MG63 (cell line): ENCODE measurements around the gene RGS6. TPM values are rescaled to one million over a fixed set of nuclear protein-coding genes. Genes with fewer than 3 reads are reported as not detected.
A peak's percentile ranks its signal among the peaks of the same experiment; 100 is the strongest.

Experiments used
- DNase-seq: peaks from one replicate; pipeline ENCODE4 v3.0.0-alpha.2; 2020
- H3K27me3 ChIP-seq: fragments of 250-450 bp; sonication (Bioruptor Pico); 2 replicates; pipeline ENCODE4 v1.5.1; 2020; ENCODE audit warnings: mild to moderate bottlenecking, moderate library complexity
- H3K36me3 ChIP-seq: fragments of 250-450 bp; sonication (Bioruptor Pico); 2 replicates; pipeline ENCODE4 v1.5.1; 2020; ENCODE audit warnings: mild to moderate bottlenecking, moderate library complexity
- H3K4me3 ChIP-seq: fragments of 250-450 bp; sonication (Bioruptor Pico); 2 replicates; pipeline ENCODE4 v1.5.1; 2020; ENCODE audit warnings: mild to moderate bottlenecking, moderate library complexity
- H3K9me3 ChIP-seq: fragments of 250-450 bp; sonication (Bioruptor Pico); 2 replicates; pipeline ENCODE4 v1.5.1; 2020; ENCODE audit warnings: mild to moderate bottlenecking, moderate library complexity
- total RNA-seq: library from RNA; depleted of rRNA; stranded (reverse); fragments of >200 nt; shearing (Covaris generic); gene quantifications from 2 replicates; pipeline ENCODE4 v1.2.3, GENCODE V29; 2014; ENCODE audit warnings: low replicate concordance

RGS6 gene
- total RNA-seq, 1 experiment from 2014 or later, result not detected

DNA sequence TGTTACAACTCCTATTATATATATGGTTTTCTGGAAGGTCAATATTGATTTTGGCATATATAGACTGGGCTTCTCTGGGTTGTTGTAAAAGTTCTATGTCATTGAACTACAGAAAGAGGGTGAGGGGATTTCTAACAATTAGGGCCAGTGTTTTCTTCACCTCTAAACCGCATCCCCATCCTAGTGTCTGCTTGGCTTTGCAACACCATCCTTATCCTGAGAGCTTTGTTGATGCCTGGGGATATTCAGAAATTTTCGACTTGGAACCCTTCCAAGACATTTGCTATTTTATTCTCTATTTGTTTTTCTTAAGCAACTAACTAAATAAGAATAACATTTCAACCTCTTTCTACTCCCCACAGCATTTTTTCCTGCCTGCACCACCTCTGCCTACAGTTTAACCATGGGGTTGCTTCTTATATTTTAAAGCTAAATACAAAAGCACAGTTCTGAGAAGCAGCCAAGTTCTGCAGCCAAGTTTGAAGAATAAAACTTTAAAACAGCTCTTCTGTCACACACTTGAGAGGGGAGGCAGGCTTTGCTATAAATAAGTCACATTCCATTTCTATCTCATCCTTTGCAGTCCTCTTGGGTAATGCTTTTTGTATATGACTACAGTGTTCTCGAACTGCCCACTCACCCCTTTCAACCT is 53.4 kb downstream of the RGS6 start:
- DNase-seq, result peak; percentile 23
- Histone ChIP-seq H3K9me3 (no peaks in the 10 kb centered on the region), H3K27me3 (no peaks in the 10 kb centered on the region), H3K36me3 (no peaks in the 10 kb centered on the region), H3K4me3 (no peak overlapping the region)

GRCh38 chr14:71988476-71988875 is 56.2 kb downstream of the RGS6 start:
- Histone ChIP-seq H3K4me3 (no peak overlapping the region), H3K9me3 (no peaks in the 10 kb centered on the region), H3K36me3 (no peaks in the 10 kb centered on the region), H3K27me3 (no peaks in the 10 kb centered on the region)
- DNase-seq, result no peak

- DNase-seq, result no peak
- no peak overlapping the region for H3K4me3 ChIP-seq
Measured at GRCh38 chr14:71988939-71989338, 56.7 kb downstream of the RGS6 start.

DNA sequence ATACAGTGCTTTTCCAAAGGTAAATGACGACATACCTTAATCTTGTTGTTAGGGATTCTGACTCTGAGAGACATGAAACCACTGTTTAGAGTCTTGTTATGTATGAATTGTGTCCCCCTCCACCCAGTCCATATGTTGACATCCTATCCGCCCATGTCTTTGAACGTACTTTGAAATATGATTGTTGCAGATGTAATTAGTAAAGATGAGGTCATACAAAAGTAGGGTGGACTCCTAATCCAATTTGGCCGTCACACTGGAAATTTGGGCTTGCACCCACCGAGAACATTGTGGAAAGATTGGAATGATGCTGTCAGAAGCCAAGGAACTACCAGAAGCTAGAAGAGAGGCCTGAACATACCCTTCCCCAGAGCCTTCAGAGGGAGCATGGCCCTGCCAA is 62.2 kb downstream of the RGS6 start:
- H3K27me3 ChIP-seq, result no peaks in the 10 kb centered on the region
- no peak for DNase-seq
- no peaks in the 10 kb centered on the region for H3K9me3 ChIP-seq
- no peaks in the 10 kb centered on the region for H3K36me3 ChIP-seq
- H3K4me3 ChIP-seq, result no peak overlapping the region

More at GRCh38 chr14:71988939-71989338, 56.7 kb downstream of the RGS6 start:
- no peaks in the 10 kb centered on the region for H3K9me3 ChIP-seq
- H3K36me3 ChIP-seq, result no peaks in the 10 kb centered on the region
- no peaks in the 10 kb centered on the region for H3K27me3 ChIP-seq

- no peaks in the 10 kb centered on the region for H3K9me3 ChIP-seq
- H3K36me3 ChIP-seq, result no peaks in the 10 kb centered on the region
- DNase-seq, result no peak
- H3K4me3 ChIP-seq, result no peak overlapping the region
- no peaks in the 10 kb centered on the region for H3K27me3 ChIP-seq
Measured at GRCh38 chr14:71995741-71996140, 63.5 kb downstream of the RGS6 start.

GRCh38 chr14:71996610-71997009 is 64.4 kb downstream of the RGS6 start:
- Histone ChIP-seq H3K27me3 (no peaks in the 10 kb centered on the region), H3K36me3 (no peaks in the 10 kb centered on the region), H3K9me3 (no peaks in the 10 kb centered on the region), H3K4me3 (no peak overlapping the region)
- DNase-seq, result no peak

DNA sequence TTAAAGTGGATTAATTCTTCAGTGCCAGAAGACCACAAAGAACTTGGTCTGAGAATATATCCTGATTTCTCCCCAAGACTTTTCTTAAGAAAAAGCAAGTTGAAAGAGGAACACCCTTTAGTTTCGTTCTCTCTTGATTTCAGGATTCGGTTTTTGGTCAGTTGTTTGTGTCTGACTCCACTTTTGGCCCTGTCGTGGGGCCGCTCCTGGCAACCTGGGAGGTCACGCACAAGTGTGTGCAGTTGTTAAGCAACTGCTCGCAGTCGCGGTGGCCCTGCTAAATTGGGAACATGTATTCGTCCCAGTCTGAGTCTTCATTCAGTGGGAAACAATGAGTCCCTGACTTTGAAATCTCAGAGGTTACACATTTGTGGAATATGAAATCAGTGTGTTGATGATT is 68.7 kb downstream of the RGS6 start:
- H3K27me3 ChIP-seq, result no peaks in the 10 kb centered on the region
- no peak overlapping the region for H3K4me3 ChIP-seq
- H3K9me3 ChIP-seq, result no peaks in the 10 kb centered on the region
- H3K36me3 ChIP-seq, result no peaks in the 10 kb centered on the region
- DNase-seq, result no peak

- H3K4me3 ChIP-seq, result no peak overlapping the region
- DNase-seq, result no peak
- H3K27me3 ChIP-seq, result no peaks in the 10 kb centered on the region
- no peaks in the 10 kb centered on the region for H3K36me3 ChIP-seq
- no peaks in the 10 kb centered on the region for H3K9me3 ChIP-seq
Measured at GRCh38 chr14:72002731-72003130, 70.5 kb downstream of the RGS6 start.

GRCh38 chr14:72008666-72009065 is 76.4 kb downstream of the RGS6 start:
- Histone ChIP-seq H3K9me3 (no peaks in the 10 kb centered on the region), H3K27me3 (no peaks in the 10 kb centered on the region), H3K4me3 (no peak overlapping the region), H3K36me3 (no peaks in the 10 kb centered on the region)
- DNase-seq, result no peak

- Histone ChIP-seq H3K27me3 (no peaks in the 10 kb centered on the region), H3K4me3 (no peak overlapping the region), H3K9me3 (no peaks in the 10 kb centered on the region), H3K36me3 (no peaks in the 10 kb centered on the region)
- no peak for DNase-seq
Measured at GRCh38 chr14:72010474-72010873, 78.2 kb downstream of the RGS6 start.

- no peaks in the 10 kb centered on the region for H3K27me3 ChIP-seq
- no peak overlapping the region for H3K4me3 ChIP-seq
- H3K36me3 ChIP-seq, result no peaks in the 10 kb centered on the region
- no peaks in the 10 kb centered on the region for H3K9me3 ChIP-seq
- no peak for DNase-seq
Measured at GRCh38 chr14:72013721-72014345, 81.6 kb downstream of the RGS6 start.

DNA sequence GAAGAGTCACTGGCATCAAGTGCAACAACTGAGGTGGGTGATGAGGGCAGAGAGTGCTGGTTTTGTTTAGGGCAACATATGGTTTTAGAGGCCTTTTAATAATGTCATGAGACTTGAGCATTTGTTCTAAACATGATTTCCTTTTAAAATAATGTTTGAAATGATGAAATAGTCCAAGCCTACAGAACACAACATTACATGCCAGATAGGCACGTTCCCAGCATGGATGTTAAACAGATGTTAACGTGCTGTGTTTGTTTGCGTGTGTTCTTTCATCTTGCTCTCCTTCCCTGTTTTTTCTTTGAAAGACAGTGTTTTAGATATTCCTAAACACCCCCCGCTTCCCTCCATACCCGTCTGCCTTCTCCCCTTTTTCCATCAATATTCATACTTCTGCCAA is 82.3 kb downstream of the RGS6 start:
- no peak overlapping the region for H3K4me3 ChIP-seq
- DNase-seq, result no peak
- H3K27me3 ChIP-seq, result no peaks in the 10 kb centered on the region
- H3K36me3 ChIP-seq, result no peaks in the 10 kb centered on the region
- no peaks in the 10 kb centered on the region for H3K9me3 ChIP-seq

- no peaks in the 10 kb centered on the region for H3K9me3 ChIP-seq
- H3K4me3 ChIP-seq, result no peak overlapping the region
- H3K36me3 ChIP-seq, result no peaks in the 10 kb centered on the region
- no peak for DNase-seq
- no peaks in the 10 kb centered on the region for H3K27me3 ChIP-seq
Measured at GRCh38 chr14:72017290-72017689, 85.1 kb downstream of the RGS6 start.

GRCh38 chr14:72023128-72024042 is 91.2 kb downstream of the RGS6 start:
- no peak for DNase-seq
- Histone ChIP-seq H3K4me3 (no peak overlapping the region), H3K36me3 (no peaks in the 10 kb centered on the region), H3K27me3 (no peaks in the 10 kb centered on the region; the same call in 1 of the 2 replicates), H3K9me3 (no peaks in the 10 kb centered on the region)

GRCh38 chr14:72024043-72024407 is 91.8 kb downstream of the RGS6 start:
- Histone ChIP-seq H3K36me3 (no peaks in the 10 kb centered on the region), H3K4me3 (no peak overlapping the region), H3K9me3 (no peaks in the 10 kb centered on the region), H3K27me3 (no peaks in the 10 kb centered on the region; the same call in 1 of the 2 replicates)
- peak; percentile 4 for DNase-seq

- no peaks in the 10 kb centered on the region; the same call in 1 of the 2 replicates for H3K9me3 ChIP-seq
- H3K27me3 ChIP-seq, result no peaks in the 10 kb centered on the region; the same call in 1 of the 2 replicates
- no peaks in the 10 kb centered on the region for H3K36me3 ChIP-seq
- DNase-seq, result no peak
- no peak overlapping the region for H3K4me3 ChIP-seq
Measured at GRCh38 chr14:72024504-72024903, 92.3 kb downstream of the RGS6 start.

DNA sequence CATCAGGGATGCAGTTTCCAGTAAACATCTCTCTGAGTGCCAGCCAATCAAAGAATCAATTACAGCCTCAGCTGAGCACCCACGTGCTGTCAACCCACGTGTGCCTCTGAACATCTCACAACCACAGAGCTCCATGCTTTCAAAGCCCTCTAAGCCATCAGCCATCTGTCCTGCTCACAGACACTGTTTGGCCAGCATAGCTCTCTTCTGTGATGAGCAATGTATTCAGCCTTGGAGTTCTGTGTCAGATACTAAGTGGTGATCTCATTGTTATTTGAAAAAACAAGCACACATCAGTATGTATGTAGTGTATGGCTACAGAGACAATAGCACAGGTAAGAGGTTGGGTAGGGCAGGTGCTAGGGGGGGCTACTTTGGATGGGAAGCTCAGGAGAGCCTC is 94.3 kb downstream of the RGS6 start:
- no peak for DNase-seq
- no peak overlapping the region for H3K4me3 ChIP-seq
- H3K9me3 ChIP-seq, result no peaks in the 10 kb centered on the region; the same call in 1 of the 2 replicates
- H3K36me3 ChIP-seq, result no peaks in the 10 kb centered on the region
- no peaks in the 10 kb centered on the region; the same call in 1 of the 2 replicates for H3K27me3 ChIP-seq
